Activated CD4-positive, alpha-beta T cell treated with anti-CD3 and anti-CD28 coated beads, Interleukin-2, amount 10 ng/mL, durations not matched to agents 24 days and 14 days (primary cell): ENCODE results near the gene MSX1. TPM values are rescaled to one million over a fixed set of nuclear protein-coding genes. Genes with fewer than 3 reads are reported as not detected.

ENCODE experiments used
- DNase-seq: peaks from one replicate; pipeline ENCODE4 v3.0.0; 2022
- H3K27ac Mint-ChIP-seq: one replicate; pipeline ENCODE4 v1.8.0; 2022; ENCODE audit warnings: mild to moderate bottlenecking, mixed read lengths
- H3K27me3 Mint-ChIP-seq: one replicate; pipeline ENCODE4 v1.8.0; 2022; ENCODE audit warnings: mixed read lengths
- H3K36me3 Mint-ChIP-seq: one replicate; pipeline ENCODE4 v1.8.0; 2022; ENCODE audit warnings: low read depth, mild to moderate bottlenecking, mixed read lengths
- H3K4me1 Mint-ChIP-seq: one replicate; pipeline ENCODE4 v1.8.0; 2021; ENCODE audit warnings: mixed read lengths
- H3K4me3 Mint-ChIP-seq: one replicate; pipeline ENCODE4 v1.8.0; 2022; ENCODE audit warnings: mild to moderate bottlenecking, moderate library complexity, mixed read lengths
- H3K9me3 Mint-ChIP-seq: one replicate; pipeline ENCODE4 v1.8.0; 2021; ENCODE audit warnings: mixed read lengths
- intact Hi-C: fragments of 100-400 bp; cut with micrococcal nuclease; formaldehyde crosslinking; loops from one replicate; pipeline ENCODE4 v1.15.1; 2023
- total RNA-seq: library from RNA; stranded (reverse); gene quantifications from 2 replicates; pipeline ENCODE4 v1.2.3, GENCODE V29; 2022

Gene MSX1
- total RNA-seq, 1 donor from 2014 or later: not detected

DNA sequence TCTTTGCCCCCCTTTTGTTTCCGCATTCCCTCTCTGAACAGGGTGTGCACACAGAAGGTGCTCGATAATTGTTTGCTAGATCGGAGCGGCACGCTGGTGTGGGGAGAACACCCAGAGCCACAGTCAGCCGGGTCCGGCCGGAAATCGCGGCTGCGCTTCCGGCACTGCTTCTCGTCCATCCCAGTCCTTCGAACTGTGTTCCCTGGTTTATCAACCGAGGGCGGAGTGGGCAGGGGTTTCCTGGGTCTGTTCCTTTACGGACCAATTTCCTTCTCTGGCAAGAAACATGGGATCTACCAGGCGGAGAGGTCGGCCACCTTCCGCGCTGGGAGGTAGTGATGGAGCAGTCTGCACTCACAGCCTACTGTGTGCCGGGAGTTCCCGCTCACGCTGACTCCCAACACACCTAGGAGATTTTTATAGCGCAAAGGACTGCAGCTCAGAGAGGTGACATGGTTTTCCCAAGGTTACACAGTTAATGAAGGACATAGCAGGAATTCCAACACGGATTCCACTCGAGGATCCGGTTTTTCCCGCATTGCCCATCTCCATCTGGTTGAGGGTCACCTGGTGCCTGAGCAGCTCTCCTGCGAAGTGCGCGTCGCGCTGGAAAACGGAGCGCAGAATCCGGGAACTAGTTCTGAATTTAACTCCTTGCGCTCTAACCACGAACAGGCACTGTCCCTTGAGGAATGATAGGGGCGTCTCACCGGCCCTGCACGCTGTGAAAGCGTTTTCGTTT, 6.8 kb downstream of the MSX1 start:
- no peak overlapping the region for H3K4me3 Mint-ChIP-seq
- peak overlapping the region; percentile 69 for H3K27ac Mint-ChIP-seq
- peaks cover 72% of the 10 kb centered on the region for H3K27me3 Mint-ChIP-seq
- intact Hi-C loops: no loop called here
- H3K36me3 Mint-ChIP-seq: no peaks in the 10 kb centered on the region
- peaks cover 13% of the 10 kb centered on the region for H3K9me3 Mint-ChIP-seq
- DNase-seq: no peak
- H3K4me1 Mint-ChIP-seq: peaks cover 2% of the 10 kb centered on the region

DNA sequence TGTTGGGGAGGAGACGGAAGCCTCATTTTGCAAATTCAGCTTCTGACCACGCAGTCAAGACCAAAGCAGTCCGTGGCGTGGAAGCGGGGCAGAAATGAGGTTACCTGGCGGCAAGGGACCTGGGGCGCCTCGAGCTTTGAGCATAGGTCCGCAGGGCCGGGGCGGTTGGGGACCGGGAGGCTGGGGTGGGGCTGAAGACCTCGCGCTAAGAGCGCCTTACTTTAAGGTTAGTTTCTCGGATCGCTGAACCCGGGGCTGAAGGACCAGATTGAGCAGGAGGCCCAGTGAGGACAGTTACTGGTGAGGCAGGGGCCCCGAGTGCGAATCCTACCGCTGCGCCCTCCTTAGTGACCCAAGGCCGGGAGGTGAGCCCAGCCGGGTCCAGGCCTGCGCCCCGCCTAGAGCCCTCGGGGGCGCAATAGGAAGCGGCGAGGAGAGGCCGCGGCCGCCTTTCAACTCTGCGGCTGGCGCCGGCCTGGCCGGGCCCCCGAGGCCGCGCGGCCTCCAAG, 7.5 kb downstream of the MSX1 start:
- Mint-ChIP-seq H3K4me1 (peaks cover 2% of the 10 kb centered on the region), H3K4me3 (no peak overlapping the region), H3K27ac (no peak overlapping the region), H3K27me3 (peaks cover 69% of the 10 kb centered on the region), H3K9me3 (peaks cover 13% of the 10 kb centered on the region), H3K36me3 (no peaks in the 10 kb centered on the region)
- DNase-seq: no peak
- intact Hi-C loops: no loop called here

DNA sequence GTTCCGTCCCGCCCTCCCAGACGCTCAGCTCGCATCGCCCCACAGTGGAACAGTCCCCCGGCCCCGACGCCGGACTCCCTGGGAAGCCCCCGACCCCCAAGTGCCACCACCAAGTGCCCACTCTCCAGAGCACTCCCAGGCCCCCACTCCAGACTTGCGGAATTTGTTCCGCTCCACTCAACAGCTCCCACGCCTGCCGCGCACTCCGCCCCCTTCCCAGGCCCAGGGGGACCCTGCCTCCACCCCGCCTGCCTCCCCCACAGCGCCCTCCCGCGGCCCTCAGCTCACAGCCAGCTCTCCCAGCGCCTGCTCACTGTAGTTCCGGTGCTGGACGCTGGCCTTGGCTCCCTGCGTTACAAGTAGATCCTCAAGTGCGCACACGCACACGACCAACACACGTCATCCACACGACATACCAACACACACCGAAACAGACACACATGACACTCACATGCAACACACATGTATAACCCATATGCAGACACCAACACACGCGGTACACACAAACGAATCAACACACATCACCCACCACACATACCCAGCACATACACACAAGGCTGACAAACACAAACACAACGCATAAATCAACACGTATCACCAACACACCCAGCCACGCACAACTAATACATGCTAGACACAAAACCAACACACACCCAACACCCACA, 8.0 kb downstream of the MSX1 start:
- H3K4me3 Mint-ChIP-seq: no peak overlapping the region
- peaks cover 69% of the 10 kb centered on the region for H3K27me3 Mint-ChIP-seq
- peaks cover 13% of the 10 kb centered on the region for H3K9me3 Mint-ChIP-seq
- no peak overlapping the region for H3K27ac Mint-ChIP-seq
- peaks cover 2% of the 10 kb centered on the region for H3K4me1 Mint-ChIP-seq
- intact Hi-C loops: no loop called here
- H3K36me3 Mint-ChIP-seq: no peaks in the 10 kb centered on the region
- DNase-seq: no peak

DNA sequence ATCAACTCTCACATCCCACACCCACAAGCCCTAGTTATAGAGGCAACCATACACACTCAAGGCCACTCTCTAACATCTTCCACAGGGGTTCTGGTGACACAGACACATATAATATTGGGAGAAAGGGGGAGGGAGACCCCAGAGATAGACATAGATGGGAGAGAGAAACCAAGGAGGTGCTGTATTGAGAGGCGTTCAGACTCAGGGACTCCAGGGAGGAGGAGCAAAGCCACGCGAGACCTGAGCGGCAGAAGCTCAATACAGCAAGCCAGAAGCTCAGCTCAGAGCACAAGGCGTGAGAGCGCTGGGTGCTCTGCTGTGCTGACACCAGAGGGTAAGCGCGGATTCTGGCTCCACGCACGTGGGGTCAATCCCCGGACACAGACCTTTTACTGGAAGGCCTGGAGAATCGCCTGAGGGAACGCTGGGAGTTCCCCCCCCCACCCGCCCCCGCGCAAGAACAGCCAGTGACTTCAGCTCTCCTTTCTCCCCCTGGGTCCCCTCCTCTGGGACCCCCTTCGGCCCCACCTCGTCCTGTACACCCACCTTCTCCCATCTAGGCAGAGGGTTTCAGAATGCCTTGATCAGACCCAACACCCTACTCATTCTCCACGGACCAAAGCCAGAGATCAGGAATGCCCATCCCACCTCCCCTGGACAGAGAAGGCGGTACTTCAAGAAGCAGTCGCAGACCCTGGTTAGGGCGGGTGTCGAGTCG, 8.7 kb downstream of the MSX1 start:
- intact Hi-C loops: no loop called here
- H3K9me3 Mint-ChIP-seq: peaks cover 13% of the 10 kb centered on the region
- no peak overlapping the region for H3K4me3 Mint-ChIP-seq
- no peaks in the 10 kb centered on the region for H3K36me3 Mint-ChIP-seq
- H3K4me1 Mint-ChIP-seq: peaks cover 2% of the 10 kb centered on the region
- no peak for DNase-seq
- H3K27ac Mint-ChIP-seq: no peak overlapping the region
- H3K27me3 Mint-ChIP-seq: peaks cover 67% of the 10 kb centered on the region

DNA sequence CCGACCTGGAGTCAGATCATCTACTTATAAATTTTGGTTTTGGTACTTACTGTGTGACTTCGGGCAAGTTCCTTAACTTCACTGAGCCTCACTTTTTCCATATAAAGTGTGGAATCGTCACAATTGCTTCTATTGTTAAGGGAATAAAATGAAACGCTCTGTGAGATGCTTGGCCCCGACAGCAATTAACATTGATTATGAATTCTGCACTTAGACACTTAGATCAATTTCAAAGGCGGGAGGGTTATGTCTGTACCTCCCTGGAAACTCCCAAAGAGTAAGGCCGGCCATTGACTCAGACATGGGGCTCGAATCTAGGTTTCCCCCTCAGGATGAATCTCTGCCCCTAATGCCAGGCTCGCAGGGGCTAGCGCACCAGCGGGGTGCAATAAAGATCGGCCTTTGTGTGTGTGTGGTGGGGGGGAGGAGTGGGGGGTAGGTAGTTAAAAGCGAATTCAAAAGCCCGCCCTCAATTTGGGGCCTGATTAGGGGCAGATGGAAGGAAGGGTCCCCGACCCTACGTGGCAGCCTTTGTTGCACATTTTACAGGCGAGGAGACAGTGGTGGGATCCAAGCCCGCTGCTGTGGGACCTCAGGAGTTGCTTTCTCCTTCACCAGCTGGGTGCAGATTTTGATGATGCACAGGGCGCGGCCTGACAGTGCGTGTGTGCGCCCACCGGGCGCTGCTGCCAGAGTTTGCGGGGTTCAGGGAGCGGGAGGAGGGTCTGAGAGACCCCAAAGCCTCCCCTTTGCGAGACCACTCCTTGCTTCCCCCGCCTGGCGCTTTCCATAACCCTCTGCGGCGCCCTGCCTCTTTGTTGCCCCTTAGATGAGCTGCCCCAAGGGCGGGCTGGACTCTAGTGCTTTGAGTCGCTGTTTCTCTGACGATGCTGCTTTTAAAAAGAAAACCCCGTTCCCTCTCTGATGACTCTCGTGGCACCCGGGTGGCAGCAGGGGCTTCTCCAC, 9.6 kb downstream of the MSX1 start:
- Mint-ChIP-seq H3K27me3 (peaks cover 69% of the 10 kb centered on the region), H3K36me3 (no peaks in the 10 kb centered on the region), H3K27ac (no peak overlapping the region), H3K4me3 (no peak overlapping the region), H3K9me3 (peaks cover 13% of the 10 kb centered on the region), H3K4me1 (peaks cover 2% of the 10 kb centered on the region)
- intact Hi-C loops: no loop called here
- no peak for DNase-seq

DNA sequence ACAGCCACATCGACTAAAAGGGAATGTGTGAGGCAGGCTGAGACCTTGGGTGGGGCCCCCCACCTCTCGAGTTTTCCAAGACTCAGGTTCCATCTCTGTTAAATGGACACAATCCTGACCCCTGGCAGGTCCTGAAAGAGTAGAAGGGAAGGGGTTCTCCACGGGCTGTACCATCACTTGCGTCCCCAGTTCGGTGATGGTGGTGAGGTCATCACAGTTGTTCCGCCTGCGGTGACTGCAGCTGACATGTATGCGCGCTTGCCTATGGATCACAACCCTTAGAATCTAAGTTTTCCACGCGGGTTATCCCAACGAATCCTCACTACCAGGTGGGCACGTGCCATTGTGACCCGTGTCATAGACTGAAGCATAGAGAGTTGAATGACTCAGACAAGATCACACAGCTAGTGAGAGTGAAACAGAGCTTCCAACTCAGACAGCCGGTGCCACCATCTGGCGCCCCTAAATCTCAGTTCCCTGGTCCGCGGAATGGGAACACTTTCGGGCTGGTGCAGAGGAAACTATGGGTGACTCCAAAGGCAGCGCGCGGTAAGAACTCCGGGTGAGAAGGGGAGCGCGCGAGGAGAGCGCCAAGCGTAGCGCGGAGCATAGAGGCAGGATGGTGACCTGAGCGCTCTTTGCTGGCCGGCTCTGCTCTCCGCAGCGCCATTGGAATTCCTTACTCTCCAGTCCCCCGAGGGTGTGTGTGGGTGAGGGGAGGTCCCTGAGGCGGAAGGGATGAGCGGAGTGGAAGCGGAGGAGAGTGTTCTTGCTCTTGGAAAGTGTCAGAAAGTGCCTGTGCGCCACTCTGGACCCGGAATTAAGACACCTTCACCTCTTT, 10.5 kb downstream of the MSX1 start:
- intact Hi-C loops: loop anchor here (1.0 kb wide), 1 partner anchor 15 kb away; no protein-coding TSS in a partner anchor
- Mint-ChIP-seq H3K27me3 (peaks cover 66% of the 10 kb centered on the region), H3K4me3 (no peak overlapping the region), H3K4me1 (peaks cover 2% of the 10 kb centered on the region), H3K9me3 (peaks cover 7% of the 10 kb centered on the region), H3K27ac (no peak overlapping the region), H3K36me3 (no peaks in the 10 kb centered on the region)
- DNase-seq: no peak

DNA sequence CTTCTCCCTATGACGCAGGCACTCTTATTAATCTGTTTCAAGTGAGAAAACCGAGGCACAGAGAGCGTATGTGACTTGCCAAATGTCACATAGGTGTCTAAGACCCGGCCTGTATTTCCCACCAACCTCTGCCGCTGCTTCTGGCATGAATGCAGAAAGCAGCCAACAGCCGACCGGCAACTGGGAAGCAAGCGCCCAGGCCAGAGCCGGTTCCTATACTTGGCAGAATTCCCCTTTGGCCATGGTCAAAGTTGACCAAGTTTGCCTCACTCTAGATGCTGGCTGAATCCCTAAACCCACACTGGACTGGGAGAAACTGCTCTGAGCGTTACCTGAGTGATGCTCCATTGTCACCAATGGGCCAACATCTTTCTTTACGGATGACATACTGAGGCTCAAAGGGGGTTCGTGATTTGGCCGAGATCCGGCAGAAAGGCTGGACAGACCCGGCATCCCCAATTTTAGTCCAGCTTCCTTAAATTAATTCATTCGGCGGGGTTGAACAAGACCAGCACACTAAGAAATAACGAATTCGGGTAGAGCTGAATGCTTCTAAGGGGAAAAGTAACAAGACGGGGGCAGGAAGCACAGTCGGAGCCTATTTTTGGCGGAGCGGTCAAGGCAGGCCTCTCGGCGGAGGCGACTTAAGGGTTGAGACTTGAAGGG, 11.2 kb downstream of the MSX1 start:
- no peak overlapping the region for H3K4me3 Mint-ChIP-seq
- intact Hi-C loops: loop anchor here (1.0 kb wide), 1 partner anchor 15 kb away; no protein-coding TSS in a partner anchor
- H3K27ac Mint-ChIP-seq: peak overlapping the region; percentile 52
- peaks cover 7% of the 10 kb centered on the region for H3K9me3 Mint-ChIP-seq
- H3K4me1 Mint-ChIP-seq: peaks cover 2% of the 10 kb centered on the region
- peaks cover 66% of the 10 kb centered on the region for H3K27me3 Mint-ChIP-seq
- no peak for DNase-seq
- no peaks in the 10 kb centered on the region for H3K36me3 Mint-ChIP-seq

DNA sequence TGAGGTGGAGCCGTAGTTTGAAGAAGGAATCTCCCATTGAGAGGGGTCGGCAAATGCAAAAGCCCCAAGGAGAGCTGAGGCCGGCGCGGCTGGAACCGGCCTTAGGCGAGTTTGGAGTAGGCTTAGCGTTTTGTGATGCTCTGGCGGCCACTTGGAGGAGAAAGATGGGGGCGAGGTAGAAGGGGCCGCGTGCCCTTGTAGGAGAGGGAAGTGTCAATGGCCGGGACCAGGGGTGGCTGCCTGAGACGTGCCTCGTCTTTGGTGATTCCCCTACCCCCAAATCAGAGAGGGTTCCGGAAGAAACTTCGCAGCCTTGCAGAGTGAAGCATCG, 11.7 kb downstream of the MSX1 start:
- Mint-ChIP-seq H3K36me3 (no peaks in the 10 kb centered on the region), H3K27ac (peak overlapping the region; percentile 52), H3K27me3 (peaks cover 63% of the 10 kb centered on the region), H3K4me3 (no peak overlapping the region), H3K4me1 (peaks cover 2% of the 10 kb centered on the region), H3K9me3 (peaks cover 5% of the 10 kb centered on the region)
- intact Hi-C loops: no loop called here
- no peak for DNase-seq

DNA sequence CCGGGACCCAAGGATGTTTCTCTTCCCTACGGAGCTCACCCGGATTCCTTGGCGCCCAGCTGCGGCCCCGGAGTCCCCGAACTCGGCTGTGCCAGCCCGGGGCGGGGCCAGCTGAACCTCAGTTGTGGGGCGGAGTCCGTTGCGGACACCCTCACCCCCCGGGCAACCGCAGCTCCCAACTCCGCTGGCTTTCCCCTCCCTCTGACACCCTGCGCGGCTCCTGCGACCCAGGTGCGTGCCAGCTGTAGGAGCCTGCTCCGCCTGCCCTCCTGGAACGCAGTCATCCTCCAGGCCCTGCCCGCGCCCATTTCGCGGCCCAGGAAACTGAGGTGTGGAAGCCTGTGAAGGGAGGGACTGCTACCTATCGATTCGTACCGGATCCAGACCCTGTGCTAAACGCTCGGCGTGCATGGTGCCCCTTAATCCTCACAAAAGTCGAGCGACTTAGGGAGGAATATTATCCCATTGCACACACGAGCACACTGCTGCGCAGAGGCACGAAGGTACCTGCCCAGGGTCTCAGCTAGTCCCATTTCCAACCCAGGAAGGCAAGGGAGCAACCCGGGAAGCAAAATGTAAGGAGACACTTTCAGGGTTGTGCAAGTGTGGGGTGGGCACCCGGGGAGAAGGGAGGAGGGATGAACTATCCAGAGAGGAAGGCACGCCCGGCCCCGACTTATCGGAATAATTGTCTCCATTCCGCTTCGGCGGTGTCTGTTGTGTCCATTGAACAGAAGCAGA, 12.3 kb downstream of the MSX1 start:
- Mint-ChIP-seq H3K4me3 (no peak overlapping the region), H3K4me1 (peaks cover under 1% of the 10 kb centered on the region), H3K9me3 (no peaks in the 10 kb centered on the region), H3K27me3 (peaks cover 58% of the 10 kb centered on the region), H3K27ac (peak overlapping the region; percentile 56), H3K36me3 (no peaks in the 10 kb centered on the region)
- intact Hi-C loops: no loop called here
- no peak for DNase-seq

DNA sequence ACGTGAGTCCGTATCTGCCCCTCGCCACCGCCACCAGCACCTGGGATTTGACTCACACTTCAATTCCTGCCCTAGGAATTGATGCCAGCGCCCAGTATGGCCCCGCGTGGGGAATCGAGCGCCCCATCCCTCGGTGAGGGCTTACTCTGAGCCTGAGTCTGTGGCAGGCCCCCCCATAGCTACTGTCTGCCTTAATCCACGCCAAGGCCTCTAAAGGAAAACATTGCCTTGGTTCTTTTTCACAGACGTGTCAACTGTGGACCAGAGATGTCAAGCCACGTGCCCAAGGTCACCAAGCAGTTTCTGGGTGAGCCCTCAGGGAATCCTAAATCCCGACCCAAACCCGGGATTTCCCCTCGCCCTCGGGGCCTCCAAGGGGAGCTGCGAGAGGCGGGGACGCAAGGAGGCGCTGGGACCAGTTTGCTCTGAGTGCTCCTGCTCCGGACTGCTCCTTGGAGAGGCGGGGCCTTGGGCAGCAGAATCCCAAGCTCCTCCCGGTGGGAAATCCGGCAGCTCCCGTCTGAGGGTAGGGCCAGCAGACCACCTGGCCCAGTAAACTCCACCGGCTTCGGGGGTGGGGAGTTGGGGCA, 12.9 kb downstream of the MSX1 start:
- no peaks in the 10 kb centered on the region for H3K36me3 Mint-ChIP-seq
- H3K27ac Mint-ChIP-seq: no peak overlapping the region
- no peaks in the 10 kb centered on the region for H3K9me3 Mint-ChIP-seq
- no peak for DNase-seq
- no peaks in the 10 kb centered on the region for H3K4me1 Mint-ChIP-seq
- intact Hi-C loops: no loop called here
- peaks cover 58% of the 10 kb centered on the region for H3K27me3 Mint-ChIP-seq
- no peak overlapping the region for H3K4me3 Mint-ChIP-seq

DNA sequence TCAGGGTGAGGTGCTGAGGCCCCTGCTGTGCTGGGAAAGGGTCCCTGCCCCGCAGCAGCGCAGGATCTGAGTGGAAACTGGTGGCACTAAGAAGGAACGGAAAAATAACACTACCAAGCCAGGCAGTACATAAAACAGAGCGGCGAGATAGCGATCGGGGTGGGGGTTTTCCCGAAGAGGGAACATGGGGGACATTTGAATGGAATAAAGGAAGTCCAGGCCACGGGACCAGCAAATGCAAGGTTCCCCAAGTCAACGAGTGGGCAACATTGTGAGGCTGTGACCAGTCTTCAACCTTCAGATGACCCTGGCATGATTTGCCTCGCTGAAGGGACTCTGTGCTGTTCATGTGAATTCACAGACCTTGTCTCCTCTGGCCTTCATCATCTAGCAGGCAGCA, 13.7 kb downstream of the MSX1 start:
- no peak overlapping the region for H3K27ac Mint-ChIP-seq
- peaks cover 58% of the 10 kb centered on the region for H3K27me3 Mint-ChIP-seq
- H3K9me3 Mint-ChIP-seq: no peaks in the 10 kb centered on the region
- H3K4me1 Mint-ChIP-seq: no peaks in the 10 kb centered on the region
- no peaks in the 10 kb centered on the region for H3K36me3 Mint-ChIP-seq
- H3K4me3 Mint-ChIP-seq: no peak overlapping the region
- intact Hi-C loops: no loop called here
- DNase-seq: no peak
